T-helper 1 cell (primary cell): ENCODE measurements around the gene CPAMD8.
"Not testable (repeated sequence)": the region's sequence is repeated elsewhere in the genome, so short reads cannot be mapped to it uniquely, and the experiment has no call there.

Source experiments
- DNase-seq, 5 donors: peaks; one replicate each; pipeline ENCODE4 v3.0.0-alpha.2; 2012 to 2020

Gene CPAMD8

GRCh38 chr19:16945762-16946465, 80.7 kb downstream of the CPAMD8 start:
- DNase-seq, result no peak

- no peak for DNase-seq
These were observed 81.3 kb downstream of the CPAMD8 start for GRCh38 chr19:16945364-16945714.

GRCh38 chr19:16944626-16945363, 81.8 kb downstream of the CPAMD8 start:
- DNase-seq, result no peak

GRCh38 chr19:16943942-16944625, 82.5 kb downstream of the CPAMD8 start:
- DNase-seq, result no peak

GRCh38 chr19:16943090-16943489, 83.5 kb downstream of the CPAMD8 start:
- DNase-seq, result not testable (repeated sequence)

- no peak for DNase-seq
These were observed 84.0 kb downstream of the CPAMD8 start for GRCh38 chr19:16942583-16942982.

- no peak for DNase-seq
These were observed 86.0 kb downstream of the CPAMD8 start for GRCh38 chr19:16940626-16941025.

GRCh38 chr19:16940063-16940462, 86.5 kb downstream of the CPAMD8 start:
- DNase-seq, result not testable (repeated sequence)

GRCh38 chr19:16938211-16938610, 88.4 kb downstream of the CPAMD8 start:
- no peak for DNase-seq

- DNase-seq, result not testable (repeated sequence)
These were observed 88.8 kb downstream of the CPAMD8 start for GRCh38 chr19:16937796-16938195.

- no peak for DNase-seq
These were observed 89.7 kb downstream of the CPAMD8 start for GRCh38 chr19:16936901-16937300.

- no peak for DNase-seq
These were observed 92.1 kb downstream of the CPAMD8 start for GRCh38 chr19:16934489-16934888.

- DNase-seq, result no peak
These were observed 95.3 kb downstream of the CPAMD8 start for GRCh38 chr19:16931306-16931705.

GRCh38 chr19:16930753-16931152, 95.9 kb downstream of the CPAMD8 start:
- DNase-seq, result no peak

- DNase-seq, result no peak
These were observed 97.7 kb downstream of the CPAMD8 start for GRCh38 chr19:16928916-16929315.

- no peak for DNase-seq
These were observed 98.3 kb downstream of the CPAMD8 start for GRCh38 chr19:16928351-16928750.

GRCh38 chr19:16927883-16928282, 98.7 kb downstream of the CPAMD8 start:
- no peak for DNase-seq

- no peak for DNase-seq
These were observed 103.7 kb downstream of the CPAMD8 start for GRCh38 chr19:16922949-16923348.

- DNase-seq, result no peak
These were observed 104.0 kb downstream of the CPAMD8 start for GRCh38 chr19:16922592-16922934.

- DNase-seq, result no peak
These were observed 104.6 kb downstream of the CPAMD8 start for GRCh38 chr19:16921766-16922591.

GRCh38 chr19:16920816-16921529, 105.6 kb downstream of the CPAMD8 start:
- no peak for DNase-seq

- DNase-seq, result no peak
These were observed 107.1 kb downstream of the CPAMD8 start for GRCh38 chr19:16919496-16919895.
